Right lobe of liver (tissue), 6 donors: Measurements from ENCODE around the gene NUBPL. TPM values are rescaled to one million over a fixed set of nuclear protein-coding genes. Genes with fewer than 3 reads are reported as not detected.

Experiments
- ATAC-seq, 4 donors: fragments of 200-7000 bp; cut with Tn5 transposase; one replicate each; pipeline ENCODE4 v1.9.1; 2020; ENCODE audit warnings: mild to moderate bottlenecking in 4 of 4, moderate library complexity in 4 of 4
- DNase-seq, 3 donors: peaks; one replicate each; pipeline ENCODE4 v3.0.0-alpha.2; 2020
- H3K27ac ChIP-seq, 3 donors: fragments of 200-600 bp; one replicate each; pipeline ENCODE4 v1.8.0; 2022
- H3K27me3 ChIP-seq, 2 donors: fragments of 200-600 bp; one replicate each; pipeline ENCODE4 v1.8.0; 2022
- H3K36me3 ChIP-seq, 4 donors: fragments of 200-600 bp; sonication (generic) in 1 of 4; one replicate each; pipeline versions ENCODE4 v1.5.1 to v1.8.0; 2017 to 2022; ENCODE audit warnings: control low read depth in 1 of 4
- H3K4me1 ChIP-seq, 4 donors: fragments of 200-600 bp; sonication (generic) in 1 of 4; one replicate each; pipeline versions ENCODE4 v1.5.1 to v1.8.0; 2017 to 2022; ENCODE audit warnings: control low read depth in 1 of 4
- H3K4me3 ChIP-seq, 3 donors: fragments of 200-600 bp; one replicate each; pipeline ENCODE4 v1.8.0; 2022
- H3K9me3 ChIP-seq, 4 donors: fragments of 200-600 bp; sonication (generic) in 1 of 4; one replicate each; pipeline versions ENCODE4 v1.5.1 to v1.8.0; 2017 to 2022; ENCODE audit warnings: control low read depth in 1 of 4
- CTCF ChIP-seq, 4 donors: fragments of 200-600 bp in 3 of 4; fragments of 450-650 bp in 1 of 4; IDR thresholded peaks; one replicate each; pipeline versions ENCODE4 v1.5.1 to v1.8.0; 2016 to 2022; ENCODE audit warnings: antibody characterized with exemption in 4 of 4, mild to moderate bottlenecking in 2 of 4
- POLR2A ChIP-seq: fragments of 450-650 bp; IDR thresholded peaks from one replicate; pipeline ENCODE4 v1.6.1; 2017; ENCODE audit warnings: antibody characterized with exemption, mild to moderate bottlenecking
- WGBS: methylation state at CpG from one replicate; pipeline ENCODE4 v1.1.6; 2018; ENCODE audit warnings: low coverage, low lambda C conversion rate; ENCODE audit not compliant: insufficient coverage; ENCODE audit errors: missing lambda C conversion rate; 5-methylcytosine and 5-hydroxymethylcytosine counted together
- intact Hi-C, 2 donors: fragments of 100-400 bp; cut with DNase I; formaldehyde crosslinking; loops; one replicate each; pipeline versions ENCODE4 v1.11.2 to v1.14.1; 2022
- total RNA-seq, 6 experiments: library from RNA; depleted of rRNA in 2 of 6; stranded (reverse); fragments of >200 nt in 2 of 6; fragmentation: NEBNext Ultra II Directional in 3 of 6; extraction: Animal tissue kit (Norgen Biotek cat#: 25700) in 3 of 6; gene quantifications; one replicate each; pipeline versions ENCODE4 v1.1.0 to v1.2.4, GENCODE V29; 2016 to 2023
- donor health status: DM: no; HTN: yes; CAD: no.
- donor health status: DM: no; HTN: no; CAD: no.
- donor health status: DM: no; HTN: no; CAD: no.
- donor health status: DM: no; HTN: yes; CAD: no.
- donor health status: DM: no; HTN: yes; CAD: no.

Gene NUBPL
- total RNA-seq, 6 experiments from 2014 or later: 6.3 to 9.5 (median 7.2) TPM

DNA sequence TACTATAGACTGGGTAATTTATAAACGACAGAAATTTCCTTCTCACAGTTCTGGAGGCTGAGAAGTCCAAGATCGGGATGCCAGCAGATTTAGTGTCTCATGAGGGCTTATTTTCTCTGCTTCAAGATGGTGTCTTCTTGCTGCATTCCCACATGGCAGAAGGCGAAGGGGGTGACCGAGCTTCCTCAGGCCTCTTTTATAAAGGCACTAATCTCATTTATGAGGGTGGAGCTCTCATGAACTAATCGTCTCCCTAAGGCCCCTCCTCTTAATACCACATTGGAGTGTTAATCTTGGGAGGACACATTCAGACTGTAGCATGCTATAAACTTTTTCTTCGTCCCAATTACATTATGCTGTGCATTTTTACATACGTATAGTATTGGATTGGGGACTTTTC lies 315.5 kb downstream of the NUBPL start:
- TF ChIP-seq CTCF (IDR thresholded peaks at IDR 0.05) (no peak), POLR2A (no peak)
- WGBS: 77% methylated on average over 6 of the region's 7 CpGs
- Histone ChIP-seq H3K27ac (peak overlapping the region in 1 of 3 donors; percentile 26), H3K27me3 (no peaks in the 10 kb centered on the region), H3K36me3 (no peaks in the 10 kb centered on the region), H3K4me1 (no peaks in the 10 kb centered on the region), H3K4me3 (no peak overlapping the region), H3K9me3 (no peaks in the 10 kb centered on the region)
- no peak for DNase-seq
- no peak for ATAC-seq
- intact Hi-C loops: no loop called here

DNA sequence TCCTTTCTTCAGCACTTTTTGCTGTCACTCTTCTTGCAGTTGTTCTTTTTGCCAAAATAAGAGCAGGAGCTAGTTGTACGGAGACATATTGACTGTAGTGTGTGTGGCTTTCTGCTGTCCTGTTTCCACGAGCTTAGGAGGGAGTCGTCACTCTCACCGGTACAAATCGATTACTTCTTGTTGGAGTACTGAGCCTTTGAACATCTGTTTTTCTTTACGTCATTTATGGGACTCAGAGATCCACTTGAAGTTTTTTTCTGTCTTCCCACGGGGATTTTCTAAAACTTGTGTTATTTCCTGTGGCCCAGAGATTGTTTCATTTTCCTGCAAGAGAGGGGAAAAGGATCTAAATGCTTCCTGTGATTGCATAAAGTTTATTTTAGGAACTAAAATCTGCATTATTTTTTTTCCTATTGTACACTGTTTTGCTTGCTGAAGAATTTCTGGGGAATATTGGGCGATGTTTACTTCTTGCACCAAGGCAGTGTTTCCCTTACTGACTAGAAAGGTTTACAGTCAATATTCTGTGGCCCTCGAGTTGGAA lies 316.1 kb downstream of the NUBPL start:
- no peaks in the 10 kb centered on the region for H3K27me3 ChIP-seq
- intact Hi-C loops: no loop called here
- no peaks in the 10 kb centered on the region for H3K9me3 ChIP-seq
- no peaks in the 10 kb centered on the region for H3K36me3 ChIP-seq
- peak overlapping the region in 2 of 3 donors; percentile 12 to 36 for H3K27ac ChIP-seq
- TF ChIP-seq POLR2A (no peak), CTCF (IDR thresholded peaks at IDR 0.05) (no peak)
- no peaks in the 10 kb centered on the region for H3K4me1 ChIP-seq
- no peak overlapping the region for H3K4me3 ChIP-seq
- ATAC-seq (peak; percentile 38 to 70 (median 62)), DNase-seq (no peak)
- WGBS: 47% methylated on average over 9 of the region's 9 CpGs

DNA sequence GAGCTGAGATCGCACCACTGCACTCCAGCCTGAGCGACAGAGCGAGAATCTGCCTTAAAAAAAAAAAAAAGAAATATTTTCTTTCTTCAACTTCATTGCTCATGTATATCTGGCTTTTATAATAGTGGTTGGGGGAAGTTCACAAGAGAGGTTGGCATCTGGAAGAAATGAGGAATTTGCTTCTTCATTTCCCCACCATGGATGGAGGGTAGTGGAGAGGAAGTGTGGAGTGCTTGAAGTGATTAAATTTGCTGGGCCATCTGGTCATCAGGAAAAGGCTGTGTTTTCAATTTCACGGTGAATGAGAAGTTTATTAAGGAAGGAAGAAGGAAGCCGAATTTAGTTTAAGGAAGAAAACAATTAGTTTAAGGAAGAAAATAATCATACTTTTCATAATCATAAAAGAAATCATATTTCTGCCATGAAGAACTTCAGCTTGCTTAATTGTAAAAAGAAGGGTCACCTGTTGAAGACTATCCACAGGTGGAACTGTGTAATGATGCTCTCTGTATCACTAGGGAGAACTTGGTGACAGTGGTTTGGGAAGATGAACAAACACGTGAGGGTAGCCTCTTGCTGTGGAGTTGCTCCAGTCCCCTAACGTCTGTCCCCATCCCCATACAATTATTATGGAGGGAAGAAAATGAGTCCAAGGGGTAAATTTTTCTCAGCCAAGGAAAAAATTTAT lies 318.6 kb downstream of the NUBPL start:
- intact Hi-C loops: no loop called here
- TF ChIP-seq POLR2A: no peak
- TF ChIP-seq CTCF (IDR thresholded peaks at IDR 0.05): no peak
- ATAC-seq: no peak
- H3K27ac ChIP-seq: no peak overlapping the region
- no peak for DNase-seq
- no peaks in the 10 kb centered on the region for H3K9me3 ChIP-seq
- 57% methylated on average over 5 of the region's 7 CpGs for WGBS
- H3K4me1 ChIP-seq: no peaks in the 10 kb centered on the region
- H3K27me3 ChIP-seq: no peaks in the 10 kb centered on the region
- H3K4me3 ChIP-seq: no peak overlapping the region
- no peaks in the 10 kb centered on the region for H3K36me3 ChIP-seq

DNA sequence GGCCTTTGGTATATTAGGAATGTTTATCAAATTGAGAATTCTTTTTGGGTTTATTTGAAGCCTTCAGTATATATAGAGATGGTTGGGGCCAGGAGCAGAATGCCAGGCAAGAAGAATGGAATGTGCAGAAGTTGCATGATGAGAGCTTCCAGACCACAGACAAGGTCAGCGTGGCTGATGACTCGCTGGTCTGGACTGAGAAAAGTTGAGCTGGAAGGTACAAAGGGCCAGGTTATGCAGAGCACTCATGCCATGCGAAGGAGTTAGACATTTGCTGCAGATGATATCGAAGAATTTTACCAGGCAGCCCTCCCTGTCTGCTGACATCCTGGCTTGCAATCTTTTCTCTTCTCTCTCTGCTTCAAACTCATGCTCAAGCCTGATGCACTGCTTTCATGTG lies 319.7 kb downstream of the NUBPL start:
- no peaks in the 10 kb centered on the region for H3K27me3 ChIP-seq
- no peaks in the 10 kb centered on the region for H3K36me3 ChIP-seq
- no peaks in the 10 kb centered on the region for H3K4me1 ChIP-seq
- H3K4me3 ChIP-seq: no peak overlapping the region
- H3K27ac ChIP-seq: no peak overlapping the region
- WGBS: 68% methylated on average over 4 of the region's 4 CpGs
- peak in 1 of 3 donors; percentile 24 for DNase-seq
- TF ChIP-seq CTCF (IDR thresholded peaks at IDR 0.05) (no peak), POLR2A (no peak)
- intact Hi-C loops: no loop called here
- no peaks in the 10 kb centered on the region for H3K9me3 ChIP-seq
- peak in 1 of 4 donors; percentile 83 for ATAC-seq
